Upper lobe of left lung (tissue), 6 donors: ENCODE results near the gene PNPLA1. TPM values are rescaled to one million over a fixed set of nuclear protein-coding genes. Genes with fewer than 3 reads are reported as not detected.

Experiments used
- ATAC-seq, 2 donors: fragments of 200-7000 bp; cut with Tn5 transposase; one replicate each; pipeline ENCODE4 v1.9.1; 2022; ENCODE audit warnings: mild to moderate bottlenecking in 2 of 2, moderate library complexity in 2 of 2; ENCODE audit not compliant: low FRiP score in 2 of 2
- DNase-seq, 2 donors: peaks; one replicate each; pipeline ENCODE4 v3.0.0-alpha.2; 2019 to 2020
- H3K27ac ChIP-seq, 4 donors: fragments of 200-600 bp; sonication (generic); one replicate each; pipeline ENCODE4 v1.5.1; 2016 to 2019
- H3K27me3 ChIP-seq, 4 donors: fragments of 200-600 bp; sonication (generic); one replicate each; pipeline ENCODE4 v1.5.1; 2017 to 2019
- H3K36me3 ChIP-seq, 4 donors: fragments of 200-600 bp; sonication (generic); one replicate each; pipeline ENCODE4 v1.5.1; 2016 to 2019
- H3K4me1 ChIP-seq, 4 donors: fragments of 200-600 bp; sonication (generic); one replicate each; pipeline ENCODE4 v1.5.1; 2018 to 2019
- H3K4me3 ChIP-seq, 4 donors: fragments of 200-600 bp; sonication (generic); one replicate each; pipeline ENCODE4 v1.5.1; 2017 to 2019; ENCODE audit warnings: mild to moderate bottlenecking in 2 of 4, moderate library complexity in 1 of 4
- H3K9me3 ChIP-seq, 4 donors: fragments of 200-600 bp; sonication (generic); one replicate each; pipeline ENCODE4 v1.5.1; 2018 to 2019
- EP300 ChIP-seq, 4 donors: sonication (generic); formaldehyde crosslinking; IDR thresholded peaks; one replicate each; pipeline ENCODE4 v1.5.1; 2017; ENCODE audit warnings: antibody characterized with exemption in 4 of 4, control low read depth in 2 of 4
- POLR2A ChIP-seq, 4 donors: fragments of 450-650 bp; IDR thresholded peaks; one replicate each; pipeline ENCODE4 v1.5.1; 2016 to 2017; ENCODE audit warnings: antibody characterized with exemption in 4 of 4, mild to moderate bottlenecking in 2 of 4
- POLR2AphosphoS5 ChIP-seq, 2 donors: sonication (generic); formaldehyde crosslinking; IDR thresholded peaks; one replicate each; pipeline ENCODE4 v1.5.1; 2017; ENCODE audit warnings: antibody characterized with exemption in 2 of 2
- WGBS, 2 donors: methylation state at CpG; one replicate each; pipeline ENCODE4 v1.1.5; 2017 to 2018; 5-methylcytosine and 5-hydroxymethylcytosine counted together
- total RNA-seq, 6 donors: library from RNA; depleted of rRNA in 4 of 6; stranded (reverse); fragments of >200 nt in 4 of 6; gene quantifications; one replicate each; pipeline versions ENCODE4 v1.1.0 to v1.2.1, GENCODE V29; 2016 to 2021
- TF ChIP-seq, protein P1 (sequence below), 6 experiments: fragments of 450-650 bp in 4 of 6; fragments of 200-600 bp in 2 of 6; sonication (generic) in 2 of 6; IDR thresholded peaks; one replicate each; pipeline ENCODE4 v1.5.1; 2016 to 2019; ENCODE audit warnings: antibody characterized with exemption in 6 of 6
- donor health status: DM: no; HTN: no; CAD: no; lungs with moderate emphysema.
- donor health status: DM: no; HTN: yes; CAD: no; lungs with severe emphysema.

The PNPLA1 gene
- total RNA-seq, 6 donors from 2014 or later: 0.14 to 0.61 (median 0.30) TPM; not detected in 3

DNA sequence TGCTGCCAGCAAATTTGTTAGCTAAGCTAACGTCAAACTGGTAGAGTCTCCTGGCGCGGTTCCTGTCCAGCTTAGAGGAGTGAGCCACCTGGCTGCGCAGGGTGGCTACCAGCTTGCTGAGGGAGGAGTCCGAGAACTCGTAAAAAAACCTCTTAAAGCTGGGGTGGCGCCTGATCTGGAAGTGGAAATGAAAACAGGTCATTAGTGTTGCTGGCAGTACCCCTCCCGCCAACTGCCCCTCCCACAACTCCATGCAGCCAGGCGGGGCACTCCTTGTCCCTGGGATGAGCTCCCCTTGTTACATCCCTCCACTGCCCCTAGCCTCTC lies 49.5 kb downstream of the PNPLA1 start:
- Histone ChIP-seq H3K4me1 (no peaks in the 10 kb centered on the region), H3K36me3 (no peaks in the 10 kb centered on the region), H3K27ac (no peak overlapping the region), H3K9me3 (no peaks in the 10 kb centered on the region), H3K4me3 (no peak overlapping the region), H3K27me3 (no peaks in the 10 kb centered on the region)
- ATAC-seq (no peak), DNase-seq (no peak)
- 75 to 77% methylated on average over 8 to 9 of the region's 9 CpGs for WGBS, 2 donors
- no peak for TF ChIP-seq EP300 (IDR thresholded peaks at IDR 0.05)
- no peak for TF ChIP-seq POLR2AphosphoS5 (IDR thresholded peaks at IDR 0.05)
- no peak for TF ChIP-seq POLR2A (IDR thresholded peaks at IDR 0.05)
- TF ChIP-seq, protein P1, sequence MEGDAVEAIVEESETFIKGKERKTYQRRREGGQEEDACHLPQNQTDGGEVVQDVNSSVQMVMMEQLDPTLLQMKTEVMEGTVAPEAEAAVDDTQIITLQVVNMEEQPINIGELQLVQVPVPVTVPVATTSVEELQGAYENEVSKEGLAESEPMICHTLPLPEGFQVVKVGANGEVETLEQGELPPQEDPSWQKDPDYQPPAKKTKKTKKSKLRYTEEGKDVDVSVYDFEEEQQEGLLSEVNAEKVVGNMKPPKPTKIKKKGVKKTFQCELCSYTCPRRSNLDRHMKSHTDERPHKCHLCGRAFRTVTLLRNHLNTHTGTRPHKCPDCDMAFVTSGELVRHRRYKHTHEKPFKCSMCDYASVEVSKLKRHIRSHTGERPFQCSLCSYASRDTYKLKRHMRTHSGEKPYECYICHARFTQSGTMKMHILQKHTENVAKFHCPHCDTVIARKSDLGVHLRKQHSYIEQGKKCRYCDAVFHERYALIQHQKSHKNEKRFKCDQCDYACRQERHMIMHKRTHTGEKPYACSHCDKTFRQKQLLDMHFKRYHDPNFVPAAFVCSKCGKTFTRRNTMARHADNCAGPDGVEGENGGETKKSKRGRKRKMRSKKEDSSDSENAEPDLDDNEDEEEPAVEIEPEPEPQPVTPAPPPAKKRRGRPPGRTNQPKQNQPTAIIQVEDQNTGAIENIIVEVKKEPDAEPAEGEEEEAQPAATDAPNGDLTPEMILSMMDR (IDR thresholded peaks at IDR 0.05): no peak

DNA sequence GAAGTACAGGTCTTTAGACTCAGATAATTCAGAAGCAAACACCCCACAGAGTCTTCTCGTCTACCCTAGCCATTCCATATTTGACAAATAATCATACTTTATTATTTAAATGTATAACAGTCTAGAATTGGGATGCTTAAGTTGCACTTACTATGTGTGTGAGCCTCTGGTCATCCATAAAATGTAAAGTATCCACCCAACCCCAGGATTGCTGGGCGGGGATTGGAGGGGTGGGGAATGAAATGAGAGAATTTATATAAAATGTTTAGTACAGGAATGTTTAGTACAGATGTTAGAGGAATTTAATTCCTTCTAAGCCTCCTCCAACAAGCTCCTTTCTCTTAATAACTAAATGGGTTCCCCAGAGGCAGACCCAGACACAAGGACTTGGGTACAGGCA lies 50.0 kb downstream of the PNPLA1 start:
- 72 to 85% methylated on average over 2 of the region's 2 CpGs for WGBS, 2 donors
- no peak for ATAC-seq
- no peak overlapping the region for H3K27ac ChIP-seq

DNA sequence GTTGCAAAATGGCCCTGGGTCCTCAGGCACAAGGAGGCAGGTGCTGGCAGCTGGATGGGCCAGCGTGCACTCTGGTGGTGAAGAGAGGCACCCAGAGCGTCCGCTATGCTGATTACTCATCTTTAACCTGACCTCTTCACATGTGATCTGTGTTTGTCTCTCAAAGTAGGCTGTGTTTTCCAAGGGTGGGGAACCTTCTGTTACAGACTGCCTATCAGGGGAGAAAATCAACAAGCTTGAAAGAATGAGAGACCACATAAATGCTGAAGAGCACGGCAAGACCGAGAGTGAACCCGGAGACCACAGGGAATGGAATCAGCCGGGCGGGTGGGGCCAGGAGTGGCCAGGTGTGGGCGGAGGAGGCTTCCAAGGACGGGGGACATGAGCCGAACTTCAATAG lies 50.6 kb downstream of the PNPLA1 start:
- 83 to 87% methylated on average over 11 of the region's 11 CpGs for WGBS, 2 donors
- Histone ChIP-seq H3K27ac (no peak overlapping the region), H3K36me3 (no peaks in the 10 kb centered on the region), H3K9me3 (no peaks in the 10 kb centered on the region), H3K27me3 (no peaks in the 10 kb centered on the region), H3K4me1 (no peaks in the 10 kb centered on the region), H3K4me3 (no peak overlapping the region)
- DNase-seq (peak in 1 of 2 donors; percentile 41), ATAC-seq (no peak)
- no peak for TF ChIP-seq POLR2A (IDR thresholded peaks at IDR 0.05)
- TF ChIP-seq EP300 (IDR thresholded peaks at IDR 0.05): no peak
- no peak for TF ChIP-seq POLR2AphosphoS5 (IDR thresholded peaks at IDR 0.05)
- TF ChIP-seq, protein P1 (IDR thresholded peaks at IDR 0.05): no peak

More for the DNA sequence above, 50.0 kb downstream of the PNPLA1 start:
- no peaks in the 10 kb centered on the region for H3K36me3 ChIP-seq
- H3K27me3 ChIP-seq: no peaks in the 10 kb centered on the region
- H3K9me3 ChIP-seq: no peaks in the 10 kb centered on the region
- no peak overlapping the region for H3K4me3 ChIP-seq
- TF ChIP-seq, protein P1 (IDR thresholded peaks at IDR 0.05): no peak
- TF ChIP-seq POLR2AphosphoS5 (IDR thresholded peaks at IDR 0.05) (no peak), POLR2A (IDR thresholded peaks at IDR 0.05) (no peak), EP300 (IDR thresholded peaks at IDR 0.05) (no peak)
- H3K4me1 ChIP-seq: no peaks in the 10 kb centered on the region
- no peak for DNase-seq

DNA sequence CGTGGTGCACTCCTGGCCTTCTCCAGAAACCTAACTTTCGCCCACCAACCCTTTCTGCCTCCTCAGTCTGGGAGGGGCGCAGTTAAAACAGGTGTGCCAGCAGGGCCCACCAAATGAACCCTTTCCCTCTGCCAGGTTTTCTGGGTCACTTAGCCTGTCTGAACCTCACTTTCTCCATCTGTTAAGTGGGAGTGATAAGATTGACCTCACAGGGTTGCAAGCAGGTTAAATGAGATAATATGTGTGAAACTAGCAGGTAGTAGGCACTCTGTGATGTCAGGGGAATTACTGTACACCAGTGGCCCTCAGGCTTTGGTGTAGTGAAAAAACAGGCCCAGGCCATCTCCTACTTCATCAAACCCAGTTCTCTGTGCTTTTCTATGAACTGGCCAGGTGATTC lies 52.7 kb downstream of the PNPLA1 start:
- Histone ChIP-seq H3K4me3 (no peak overlapping the region), H3K9me3 (no peaks in the 10 kb centered on the region), H3K27me3 (no peaks in the 10 kb centered on the region), H3K36me3 (no peaks in the 10 kb centered on the region), H3K4me1 (no peaks in the 10 kb centered on the region), H3K27ac (no peak overlapping the region)
- TF ChIP-seq, protein P1 (IDR thresholded peaks at IDR 0.05): no peak
- no peak for TF ChIP-seq POLR2AphosphoS5 (IDR thresholded peaks at IDR 0.05)
- TF ChIP-seq EP300 (IDR thresholded peaks at IDR 0.05): no peak
- TF ChIP-seq POLR2A (IDR thresholded peaks at IDR 0.05): no peak
- no peak for DNase-seq
- ATAC-seq: no peak
- WGBS, 2 donors: 82 to 88% methylated on average over 3 of the region's 3 CpGs

DNA sequence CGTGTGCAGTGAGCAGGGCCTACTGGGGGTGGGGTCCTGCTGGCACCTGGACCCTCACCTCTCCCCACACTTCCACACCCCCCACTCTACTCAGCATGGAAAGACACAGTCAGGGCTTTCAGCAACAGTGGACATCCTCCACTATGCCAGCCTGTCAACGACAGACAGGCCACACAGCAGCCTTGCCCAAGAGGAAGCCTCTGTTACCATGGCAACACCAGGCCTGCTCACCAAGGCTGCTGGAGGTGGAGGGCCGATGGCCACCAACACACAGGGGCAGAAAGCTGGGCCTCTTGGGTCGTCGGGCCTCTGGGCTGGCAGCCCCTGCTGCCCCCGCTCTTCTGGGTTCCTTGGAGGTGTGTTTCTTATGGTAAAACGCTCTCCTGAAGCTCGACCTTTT lies 53.2 kb downstream of the PNPLA1 start:
- DNase-seq (peak in 1 of 2 donors; percentile 45), ATAC-seq (no peak)
- no peak overlapping the region for H3K4me3 ChIP-seq

More for the DNA sequence above, 53.2 kb downstream of the PNPLA1 start:
- Histone ChIP-seq H3K27me3 (no peaks in the 10 kb centered on the region), H3K27ac (no peak overlapping the region), H3K4me1 (no peaks in the 10 kb centered on the region), H3K9me3 (no peaks in the 10 kb centered on the region), H3K36me3 (no peaks in the 10 kb centered on the region)
- TF ChIP-seq POLR2A (IDR thresholded peaks at IDR 0.05) (no peak), EP300 (IDR thresholded peaks at IDR 0.05) (no peak), POLR2AphosphoS5 (IDR thresholded peaks at IDR 0.05) (no peak)
- TF ChIP-seq, protein P1 (IDR thresholded peaks at IDR 0.05): no peak
- WGBS, 2 donors: 70 to 71% methylated on average over 8 of the region's 8 CpGs
